IMR-90 (cell line): ENCODE measurements around the gene INPP5D. TPM values are rescaled to one million over a fixed set of nuclear protein-coding genes. Genes with fewer than 3 reads are reported as not detected.

Source experiments
- ATAC-seq: fragments of 200-7000 bp; cut with Tn5 transposase; 2 replicates; pipeline ENCODE4 v1.9.1; 2020; ENCODE audit warnings: low read depth, mild to moderate bottlenecking, moderate library complexity
- BruUV-seq: library from RNA; stranded (reverse); fragments of 400-500 nt; replicated peaks from 2 replicates; lab custom pipeline; 2021; lab: Mats Ljungman, UMichigan
- CTCF ChIA-PET: fragments of 300-600 bp; formaldehyde crosslinking; extraction: SDS; loops from one replicate; lab custom pipeline; 2021; ENCODE audit warnings: antibody characterized with exemption; lab: Yijun Ruan, JAX
- POLR2A ChIA-PET: fragments of 300-600 bp; sonication (Branson Sonifier 250); formaldehyde crosslinking; loops from one replicate; lab custom pipeline; 2022; ENCODE audit warnings: antibody characterized with exemption; ENCODE audit not compliant: unreplicated experiment; lab: Charles Lee
- DNase-seq: peaks from one replicate; pipeline ENCODE4 v3.0.0; 2013
- H2AFZ ChIP-seq: replicated peaks from 2 replicates; pipeline ENCODE3; 2013; ENCODE audit warnings: low read length, mild to moderate bottlenecking; ENCODE audit not compliant: poor library complexity
- H2AK5ac ChIP-seq: 2 replicates; pipeline ENCODE4 v1.6.1; 2013; ENCODE audit warnings: low read depth, low read length, inconsistent platforms
- H2AK9ac ChIP-seq: replicated peaks from 2 replicates; pipeline ENCODE3; 2013; ENCODE audit warnings: mild to moderate bottlenecking, low read depth, low read length, moderate library complexity; ENCODE audit not compliant: poor library complexity
- H2BK120ac ChIP-seq: 2 replicates; pipeline ENCODE4 v1.6.1; 2013; ENCODE audit warnings: low read depth, low read length, inconsistent platforms
- H2BK15ac ChIP-seq: 3 replicates; pipeline ENCODE4 v1.6.1; 2013; ENCODE audit warnings: low read depth, low read length, inconsistent platforms
- H2BK20ac ChIP-seq: 2 replicates; pipeline ENCODE4 v1.6.1; 2013; ENCODE audit warnings: low read depth, mild to moderate bottlenecking, inconsistent platforms, low read length, moderate library complexity
- H2BK5ac ChIP-seq: 2 replicates; pipeline ENCODE4 v1.6.1; 2013; ENCODE audit warnings: mild to moderate bottlenecking, low read depth, low read length, inconsistent platforms; ENCODE audit not compliant: poor library complexity, severe bottlenecking
- H3K14ac ChIP-seq: replicated peaks from 2 replicates; pipeline ENCODE4 v1.6.1; 2013; ENCODE audit warnings: low read depth, low read length, inconsistent platforms
- H3K18ac ChIP-seq: 2 replicates; pipeline ENCODE4 v1.6.1; 2013; ENCODE audit warnings: low read depth, low read length, control low read depth
- H3K23ac ChIP-seq: 2 replicates; pipeline ENCODE4 v1.6.1; 2013; ENCODE audit warnings: low read depth, low read length, inconsistent platforms
- H3K27ac ChIP-seq: 2 replicates; pipeline ENCODE4 v1.5.1; 2013; ENCODE audit warnings: mild to moderate bottlenecking, control low read depth, low read length; ENCODE audit not compliant: insufficient read depth
- H3K27me3 ChIP-seq: 2 replicates; pipeline ENCODE4 v1.6.1; 2013; ENCODE audit warnings: low read length; ENCODE audit not compliant: control insufficient read depth, insufficient read depth
- H3K36me3 ChIP-seq: 2 replicates; pipeline ENCODE4 v1.6.1; 2013; ENCODE audit warnings: low read length, mixed read lengths; ENCODE audit not compliant: control insufficient read depth, insufficient read depth
- H3K4ac ChIP-seq: 2 replicates; pipeline ENCODE4 v1.6.1; 2013; ENCODE audit warnings: low read depth, low read length, inconsistent platforms
- H3K4me1 ChIP-seq: 2 replicates; pipeline ENCODE4 v1.6.1; 2013; ENCODE audit warnings: low read length, mixed read lengths; ENCODE audit not compliant: control insufficient read depth, insufficient read depth
- H3K4me2 ChIP-seq: 2 replicates; pipeline ENCODE4 v1.6.1; 2013; ENCODE audit warnings: low read depth, mild to moderate bottlenecking, control low read depth, low read length, moderate library complexity
- H3K4me3 ChIP-seq: 2 replicates; pipeline ENCODE4 v1.5.1; 2013; ENCODE audit warnings: low read depth, mild to moderate bottlenecking, control low read depth, low read length, moderate library complexity; ENCODE audit not compliant: insufficient read depth
- H3K56ac ChIP-seq: 2 replicates; pipeline ENCODE4 v1.6.1; 2013; ENCODE audit warnings: low read length, inconsistent platforms; ENCODE audit not compliant: insufficient read depth; ENCODE audit errors: extremely low read depth
- H3K79me1 ChIP-seq, 2 experiments: 2 replicates each; pipeline ENCODE4 v1.6.1; 2013; ENCODE audit warnings: low read length in 2 of 2, inconsistent platforms in 1 of 2, low read depth in 1 of 2
- H3K9ac ChIP-seq: 2 replicates; pipeline ENCODE4 v1.6.1; 2013; ENCODE audit warnings: low read depth, low read length, control low read depth
- H3K9me1 ChIP-seq: 2 replicates; pipeline ENCODE4 v1.6.1; 2013; ENCODE audit warnings: low read length, inconsistent platforms; ENCODE audit not compliant: insufficient read depth
- H3K9me3 ChIP-seq: 2 replicates; pipeline ENCODE4 v1.6.1; 2013; ENCODE audit warnings: low read length; ENCODE audit not compliant: control insufficient read depth, insufficient read depth
- H4K20me1 ChIP-seq: 2 replicates; pipeline ENCODE4 v1.6.1; 2013; ENCODE audit warnings: low read length, inconsistent platforms; ENCODE audit not compliant: insufficient read depth
- H4K5ac ChIP-seq: 2 replicates; pipeline ENCODE4 v1.6.1; 2013; ENCODE audit warnings: mild to moderate bottlenecking, low read depth, low read length, control low read depth
- H4K8ac ChIP-seq, 2 experiments: 2 replicates each; pipeline ENCODE4 v1.6.1; 2013; ENCODE audit warnings: low read depth in 2 of 2, low read length in 2 of 2, control low read depth in 1 of 2, inconsistent platforms in 1 of 2
- H4K91ac ChIP-seq: 2 replicates; pipeline ENCODE4 v1.6.1; 2013; ENCODE audit warnings: low read depth, low read length, inconsistent platforms; ENCODE audit not compliant: insufficient read depth
- CHD1 ChIP-seq: IDR thresholded peaks from 2 replicates; pipeline ENCODE4 v1.6.1; 2012; ENCODE audit warnings: low read depth, low read length, improper control_type of control experiment
- MXI1 ChIP-seq: IDR thresholded peaks from 2 replicates; pipeline ENCODE4 v1.6.1; 2012; ENCODE audit warnings: low read depth, mild to moderate bottlenecking, low read length, moderate library complexity, borderline replicate concordance
- NFE2L2 ChIP-seq: fragments of 150-350 bp; IDR thresholded peaks from 2 replicates; pipeline ENCODE4 v1.6.1; 2016; ENCODE audit warnings: low read depth, mild to moderate bottlenecking, low read length
- RAD21 ChIP-seq: IDR thresholded peaks from 2 replicates; pipeline ENCODE4 v1.6.1; 2012; ENCODE audit warnings: low read length, improper control_type of control experiment
- RFX5 ChIP-seq: IDR thresholded peaks from 2 replicates; pipeline ENCODE4 v1.8.0; 2012; ENCODE audit warnings: low read depth, mild to moderate bottlenecking, low read length, moderate library complexity
- SMC3 ChIP-seq: fragments of 150-350 bp; IDR thresholded peaks from 2 replicates; pipeline ENCODE4 v1.6.1; 2016; ENCODE audit warnings: low read depth, mild to moderate bottlenecking, antibody characterized with exemption, low read length, moderate library complexity
- WGBS, 2 experiments: methylation state at CpG; one replicate each; pipeline versions ENCODE4 v1.1.5 to v1.1.7; 2013; ENCODE audit warnings: missing lambda C conversion rate in 2 of 2; ENCODE audit not compliant: insufficient read length in 1 of 2; ENCODE audit errors: extremely low coverage in 2 of 2; 5-methylcytosine and 5-hydroxymethylcytosine counted together
- dilution Hi-C: fragments of 300-500 bp; cut with HindIII; formaldehyde crosslinking; loops from one replicate; pipeline ENCODE4 v1.14.3; 2018; ENCODE audit warnings: low sequenced_read_pairs; ENCODE audit not compliant: unreplicated experiment
- in situ Hi-C: fragments of 300-500 bp; cut with MboI; formaldehyde crosslinking; loops from 3 replicates; pipeline ENCODE4 v1.14.3; 2019; ENCODE audit warnings: low sequenced_read_pairs, inconsistent platforms, mixed read lengths
- intact Hi-C: fragments of 100-400 bp; cut with micrococcal nuclease; formaldehyde crosslinking; loops from 2 replicates; pipeline ENCODE4 v1.10.0; 2022
- polyA plus RNA-seq, 3 experiments: library from polyadenylated mRNA; depleted of rRNA; stranded (reverse); fragments of >200 nt; gene quantifications; 2 replicates each; pipeline ENCODE4 v1.2.3, GENCODE V29; 2012; ENCODE audit warnings: low replicate concordance in 1 of 3
- total RNA-seq: library from RNA; depleted of rRNA; stranded (reverse); fragments of >200 nt; gene quantifications from 2 replicates; pipeline ENCODE4 v1.2.3, GENCODE V29; 2012
- TF ChIP-seq, protein P1 (sequence below): fragments of 150-350 bp; IDR thresholded peaks from 2 replicates; pipeline ENCODE4 v1.6.1; 2017; ENCODE audit warnings: mild to moderate bottlenecking, antibody characterized with exemption, low read length, low read depth
- TF ChIP-seq, protein P2 (sequence below): conservative IDR thresholded peaks from 2 replicates; pipeline ENCODE4 v1.5.1; 2012; ENCODE audit warnings: mild to moderate bottlenecking, low read depth, low read length, improper control_type of control experiment

Gene INPP5D
- total and polyA plus RNA-seq, 2 of the 4 experiments (the other 2 are of a cell fraction), result 0.18 to 0.29 TPM

DNA sequence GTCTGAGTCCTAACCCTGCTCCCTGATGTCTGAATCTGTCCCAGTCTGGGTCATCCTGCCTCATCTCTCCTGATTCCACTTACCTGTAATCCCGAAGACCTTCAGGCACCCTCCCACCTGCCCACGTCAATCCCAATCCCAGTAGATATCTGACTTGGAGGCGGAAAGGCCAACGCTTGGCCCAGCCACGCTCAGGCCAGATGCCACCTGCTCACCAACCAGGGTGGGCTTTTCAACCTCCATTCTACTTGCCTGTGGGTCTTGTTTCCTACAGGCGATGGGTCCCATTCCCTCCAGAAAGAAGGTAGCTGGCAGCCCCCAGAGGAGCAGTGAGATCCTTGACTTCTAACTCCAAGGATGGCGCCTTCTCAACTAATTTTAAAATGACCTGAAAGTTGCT, 59.7 kb downstream of the INPP5D start:
- TF ChIP-seq, protein P1, sequence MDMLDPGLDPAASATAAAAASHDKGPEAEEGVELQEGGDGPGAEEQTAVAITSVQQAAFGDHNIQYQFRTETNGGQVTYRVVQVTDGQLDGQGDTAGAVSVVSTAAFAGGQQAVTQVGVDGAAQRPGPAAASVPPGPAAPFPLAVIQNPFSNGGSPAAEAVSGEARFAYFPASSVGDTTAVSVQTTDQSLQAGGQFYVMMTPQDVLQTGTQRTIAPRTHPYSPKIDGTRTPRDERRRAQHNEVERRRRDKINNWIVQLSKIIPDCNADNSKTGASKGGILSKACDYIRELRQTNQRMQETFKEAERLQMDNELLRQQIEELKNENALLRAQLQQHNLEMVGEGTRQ, result no peak
- TF ChIP-seq MXI1 (no peak), NFE2L2 (no peak), SMC3 (no peak), RAD21 (no peak), RFX5 (no peak), CHD1 (no peak)
- TF ChIP-seq, protein P2, sequence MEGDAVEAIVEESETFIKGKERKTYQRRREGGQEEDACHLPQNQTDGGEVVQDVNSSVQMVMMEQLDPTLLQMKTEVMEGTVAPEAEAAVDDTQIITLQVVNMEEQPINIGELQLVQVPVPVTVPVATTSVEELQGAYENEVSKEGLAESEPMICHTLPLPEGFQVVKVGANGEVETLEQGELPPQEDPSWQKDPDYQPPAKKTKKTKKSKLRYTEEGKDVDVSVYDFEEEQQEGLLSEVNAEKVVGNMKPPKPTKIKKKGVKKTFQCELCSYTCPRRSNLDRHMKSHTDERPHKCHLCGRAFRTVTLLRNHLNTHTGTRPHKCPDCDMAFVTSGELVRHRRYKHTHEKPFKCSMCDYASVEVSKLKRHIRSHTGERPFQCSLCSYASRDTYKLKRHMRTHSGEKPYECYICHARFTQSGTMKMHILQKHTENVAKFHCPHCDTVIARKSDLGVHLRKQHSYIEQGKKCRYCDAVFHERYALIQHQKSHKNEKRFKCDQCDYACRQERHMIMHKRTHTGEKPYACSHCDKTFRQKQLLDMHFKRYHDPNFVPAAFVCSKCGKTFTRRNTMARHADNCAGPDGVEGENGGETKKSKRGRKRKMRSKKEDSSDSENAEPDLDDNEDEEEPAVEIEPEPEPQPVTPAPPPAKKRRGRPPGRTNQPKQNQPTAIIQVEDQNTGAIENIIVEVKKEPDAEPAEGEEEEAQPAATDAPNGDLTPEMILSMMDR, result no peak
- ChIA-PET CTCF (interaction anchor here (0.6 kb wide), 1 partner anchor 37 kb away, joined by 3 read pairs; no protein-coding TSS in a partner anchor), POLR2A (no interaction called here)
- dilution Hi-C loops (no loop called here), intact Hi-C loops (no loop called here), in situ Hi-C loops (no loop called here)
- Histone ChIP-seq H3K4me3 (no peak overlapping the region), H4K91ac (no peak overlapping the region), H3K14ac (no peak overlapping the region), H3K4me2 (no peak overlapping the region), H4K8ac (no peak overlapping the region), H2AFZ (no peak overlapping the region), H2BK15ac (no peak overlapping the region), H3K23ac (no peak overlapping the region), H3K36me3 (no peaks in the 10 kb centered on the region), H2AK5ac (no peak overlapping the region), H3K18ac (no peak overlapping the region), H3K27ac (no peak overlapping the region), H2BK5ac (no peak overlapping the region), H3K9me1 (no peaks in the 10 kb centered on the region), H2BK20ac (no peak overlapping the region), H3K79me1 (no peaks in the 10 kb centered on the region), H2AK9ac (peak overlapping the region; percentile 24), H3K4me1 (no peaks in the 10 kb centered on the region), H2BK120ac (no peak overlapping the region), H4K20me1 (no peaks in the 10 kb centered on the region), H3K27me3 (peaks cover 5% of the 10 kb centered on the region; the same call in 1 of the 2 replicates), H3K4ac (no peak overlapping the region), H3K9ac (no peak overlapping the region), H4K5ac (no peak overlapping the region), H3K56ac (no peak overlapping the region), H3K9me3 (no peaks in the 10 kb centered on the region)
- ATAC-seq (no peak), DNase-seq (no peak)
- no CpG with 5 or more reads among the region's 7 CpGs for WGBS, 2 experiments
- no TSS peak for BruUV-seq
